ENCODE measurements around the gene DLGAP1.

The DLGAP1 gene

DNA sequence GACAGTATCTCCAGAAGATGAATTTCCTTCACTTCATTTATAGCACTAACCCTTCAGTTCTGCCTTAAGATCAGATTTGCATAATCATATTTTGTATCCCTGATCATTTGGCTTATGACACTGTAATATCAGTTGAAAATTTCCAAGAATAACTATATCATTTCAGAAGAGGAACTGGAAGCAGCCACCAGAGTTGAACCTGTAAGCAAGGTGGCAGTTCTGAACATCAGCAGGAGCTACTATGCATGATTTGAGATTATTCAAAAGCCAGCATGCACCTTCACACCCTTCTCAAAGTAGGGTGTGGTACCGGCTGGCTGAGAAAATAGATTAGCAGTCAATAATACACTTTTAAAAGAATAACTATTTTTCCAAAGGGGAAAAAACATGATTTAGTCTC, 328.2 kb downstream of the DLGAP1 start:
- no peak overlapping the region for H2BK120ac ChIP-seq (ENCODE audit: low read depth, low read length)
- no peak overlapping the region for H3K23ac ChIP-seq (ENCODE audit: low read length)
- H2AK5ac ChIP-seq (ENCODE audit: low read length): no peak overlapping the region
- no peak overlapping the region for H2BK5ac ChIP-seq (ENCODE audit: low read length)
- H4K8ac ChIP-seq (ENCODE audit: low read depth, low read length): no peak overlapping the region
- no peak overlapping the region for H4K5ac ChIP-seq (ENCODE audit: low read length)
- no peak overlapping the region for H3K9ac ChIP-seq (ENCODE audit: low read length)
- no peak for DNase-seq
- no peak overlapping the region for H3K4ac ChIP-seq (ENCODE audit: low read depth, low read length)
- no peak overlapping the region for H3K56ac ChIP-seq (ENCODE audit: low read length)
- peaks cover 3% of the 10 kb centered on the region for H3K4me1 ChIP-seq (ENCODE audit: control insufficient read depth, low read depth, low read length)
- H3K27me3 ChIP-seq (ENCODE audit: insufficient read depth, low read length, poor library complexity): no peaks in the 10 kb centered on the region
- H3K36me3 ChIP-seq (ENCODE audit: control insufficient read depth, insufficient read depth, low read length): no peaks in the 10 kb centered on the region
- H2BK15ac ChIP-seq (replicated peaks; ENCODE audit: low read depth): no peak overlapping the region
- WGBS (ENCODE audit: extremely low coverage, insufficient coverage, low lambda C conversion rate): no CpG with 5 or more reads among the region's 1 CpG
- H3K79me2 ChIP-seq (ENCODE audit: control insufficient read depth, insufficient read depth, low read length): no peaks in the 10 kb centered on the region
- H3K79me1 ChIP-seq (ENCODE audit: low read length): no peaks in the 10 kb centered on the region
- H3K4me3 ChIP-seq (ENCODE audit: low read length): no peak overlapping the region
- H3K18ac ChIP-seq (ENCODE audit: low read length): no peak overlapping the region
- H3K27ac ChIP-seq (ENCODE audit: low read depth, low read length): no peak overlapping the region
- H3K4me2 ChIP-seq (ENCODE audit: low read length): no peak overlapping the region

DNA sequence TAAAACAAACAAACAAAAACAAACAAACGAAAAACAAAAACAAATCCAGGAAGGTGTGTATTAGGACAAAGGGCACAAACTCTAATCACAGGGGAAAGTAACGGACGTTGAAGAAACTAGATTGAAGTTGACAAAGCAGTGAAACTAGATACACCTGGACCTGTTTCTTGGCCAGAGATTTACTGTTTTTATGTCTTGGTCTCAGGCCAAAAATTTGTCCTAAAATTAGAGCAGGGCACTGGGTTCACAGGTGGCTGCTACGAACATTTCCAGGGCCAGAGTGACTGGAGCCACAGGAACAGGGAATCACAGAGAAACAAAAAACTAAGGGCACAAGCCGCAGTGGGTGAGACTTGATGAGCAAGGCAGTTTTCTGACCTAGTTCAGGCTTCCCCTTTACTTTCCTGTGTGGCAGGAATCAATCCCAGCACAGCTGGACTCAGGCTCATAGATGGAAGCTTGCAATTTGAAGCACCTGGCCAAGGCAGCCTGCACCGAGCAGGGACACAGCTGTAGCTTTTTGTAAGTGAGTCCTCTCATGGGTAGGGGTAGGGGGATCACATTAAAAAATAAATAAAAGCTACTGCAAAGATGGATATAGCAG, 329.4 kb downstream of the DLGAP1 start:
- Histone ChIP-seq H2AK5ac (ENCODE audit: low read length) (no peak overlapping the region), H2BK5ac (ENCODE audit: low read length) (no peak overlapping the region), H3K9ac (ENCODE audit: low read length) (no peak overlapping the region), H2BK15ac (replicated peaks; ENCODE audit: low read depth) (no peak overlapping the region), H3K18ac (ENCODE audit: low read length) (no peak overlapping the region), H3K4me2 (ENCODE audit: low read length) (no peak overlapping the region), H3K79me1 (ENCODE audit: low read length) (no peaks in the 10 kb centered on the region), H3K27ac (ENCODE audit: low read depth, low read length) (no peak overlapping the region), H3K27me3 (ENCODE audit: insufficient read depth, low read length, poor library complexity) (no peaks in the 10 kb centered on the region), H3K36me3 (ENCODE audit: control insufficient read depth, insufficient read depth, low read length) (no peaks in the 10 kb centered on the region), H3K56ac (ENCODE audit: low read length) (peak overlapping the region; percentile 17), H4K5ac (ENCODE audit: low read length) (no peak overlapping the region), H3K4me3 (ENCODE audit: low read length) (no peak overlapping the region), H3K4me1 (ENCODE audit: control insufficient read depth, low read depth, low read length) (peaks cover 3% of the 10 kb centered on the region), H4K8ac (ENCODE audit: low read depth, low read length) (no peak overlapping the region), H3K79me2 (ENCODE audit: control insufficient read depth, insufficient read depth, low read length) (no peaks in the 10 kb centered on the region), H2BK120ac (ENCODE audit: low read depth, low read length) (no peak overlapping the region), H3K23ac (ENCODE audit: low read length) (no peak overlapping the region), H3K4ac (ENCODE audit: low read depth, low read length) (no peak overlapping the region)
- no peak for DNase-seq
- WGBS (ENCODE audit: extremely low coverage, insufficient coverage, low lambda C conversion rate): no CpG with 5 or more reads among the region's 6 CpGs

DNA sequence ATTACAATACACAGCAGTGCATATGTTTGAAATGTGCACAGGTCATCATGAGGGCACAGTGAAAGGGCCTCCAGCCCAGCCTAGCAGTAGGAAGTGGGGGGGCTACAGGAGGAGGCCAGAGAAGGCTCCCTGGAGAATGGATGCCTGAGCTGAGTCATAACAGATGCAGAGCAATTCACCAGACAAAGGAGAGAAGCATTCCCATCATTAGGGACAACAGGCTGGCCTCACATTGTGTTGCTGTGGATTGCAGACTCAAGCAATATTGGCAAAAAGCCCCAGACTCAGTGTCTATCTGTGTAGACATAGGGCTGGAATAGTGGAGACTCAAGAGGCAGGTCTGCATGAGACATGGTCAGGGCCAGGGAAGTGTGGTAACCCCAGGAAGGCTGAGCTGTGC, 329.9 kb downstream of the DLGAP1 start:
- Histone ChIP-seq H3K79me2 (ENCODE audit: control insufficient read depth, insufficient read depth, low read length) (no peaks in the 10 kb centered on the region), H3K4ac (ENCODE audit: low read depth, low read length) (no peak overlapping the region), H3K18ac (ENCODE audit: low read length) (no peak overlapping the region), H3K36me3 (ENCODE audit: control insufficient read depth, insufficient read depth, low read length) (no peaks in the 10 kb centered on the region), H3K4me2 (ENCODE audit: low read length) (no peak overlapping the region), H3K4me1 (ENCODE audit: control insufficient read depth, low read depth, low read length) (peaks cover 3% of the 10 kb centered on the region), H2AK5ac (ENCODE audit: low read length) (no peak overlapping the region), H3K56ac (ENCODE audit: low read length) (peak overlapping the region; percentile 17), H4K8ac (ENCODE audit: low read depth, low read length) (no peak overlapping the region), H2BK15ac (replicated peaks; ENCODE audit: low read depth) (no peak overlapping the region), H3K27me3 (ENCODE audit: insufficient read depth, low read length, poor library complexity) (no peaks in the 10 kb centered on the region), H2BK120ac (ENCODE audit: low read depth, low read length) (no peak overlapping the region), H3K9ac (ENCODE audit: low read length) (no peak overlapping the region), H3K23ac (ENCODE audit: low read length) (no peak overlapping the region), H3K4me3 (ENCODE audit: low read length) (no peak overlapping the region), H4K5ac (ENCODE audit: low read length) (no peak overlapping the region), H2BK5ac (ENCODE audit: low read length) (no peak overlapping the region), H3K27ac (ENCODE audit: low read depth, low read length) (no peak overlapping the region), H3K79me1 (ENCODE audit: low read length) (no peaks in the 10 kb centered on the region)
- DNase-seq: peak; percentile 75

- Histone ChIP-seq H3K27me3 (ENCODE audit: insufficient read depth, low read length, poor library complexity) (no peaks in the 10 kb centered on the region), H3K18ac (ENCODE audit: low read length) (no peak overlapping the region), H2BK15ac (replicated peaks; ENCODE audit: low read depth) (no peak overlapping the region), H3K27ac (ENCODE audit: low read depth, low read length) (no peak overlapping the region), H3K23ac (ENCODE audit: low read length) (no peak overlapping the region), H2AK5ac (ENCODE audit: low read length) (no peak overlapping the region), H3K4me2 (ENCODE audit: low read length) (no peak overlapping the region), H4K5ac (ENCODE audit: low read length) (no peak overlapping the region), H2BK5ac (ENCODE audit: low read length) (no peak overlapping the region), H4K8ac (ENCODE audit: low read depth, low read length) (no peak overlapping the region), H2BK120ac (ENCODE audit: low read depth, low read length) (no peak overlapping the region), H3K4me1 (ENCODE audit: control insufficient read depth, low read depth, low read length) (peaks cover 3% of the 10 kb centered on the region), H3K56ac (ENCODE audit: low read length) (no peak overlapping the region), H3K9ac (ENCODE audit: low read length) (no peak overlapping the region), H3K79me2 (ENCODE audit: control insufficient read depth, insufficient read depth, low read length) (no peaks in the 10 kb centered on the region), H3K36me3 (ENCODE audit: control insufficient read depth, insufficient read depth, low read length) (no peaks in the 10 kb centered on the region), H3K4ac (ENCODE audit: low read depth, low read length) (no peak overlapping the region), H3K4me3 (ENCODE audit: low read length) (no peak overlapping the region), H3K79me1 (ENCODE audit: low read length) (no peaks in the 10 kb centered on the region)
- no CpG with 5 or more reads among the region's 1 CpG for WGBS (ENCODE audit: extremely low coverage, insufficient coverage, low lambda C conversion rate)
- DNase-seq: no peak
Observed at GRCh38 chr18:4119813-4120212, 335.3 kb downstream of the DLGAP1 start.

DNA sequence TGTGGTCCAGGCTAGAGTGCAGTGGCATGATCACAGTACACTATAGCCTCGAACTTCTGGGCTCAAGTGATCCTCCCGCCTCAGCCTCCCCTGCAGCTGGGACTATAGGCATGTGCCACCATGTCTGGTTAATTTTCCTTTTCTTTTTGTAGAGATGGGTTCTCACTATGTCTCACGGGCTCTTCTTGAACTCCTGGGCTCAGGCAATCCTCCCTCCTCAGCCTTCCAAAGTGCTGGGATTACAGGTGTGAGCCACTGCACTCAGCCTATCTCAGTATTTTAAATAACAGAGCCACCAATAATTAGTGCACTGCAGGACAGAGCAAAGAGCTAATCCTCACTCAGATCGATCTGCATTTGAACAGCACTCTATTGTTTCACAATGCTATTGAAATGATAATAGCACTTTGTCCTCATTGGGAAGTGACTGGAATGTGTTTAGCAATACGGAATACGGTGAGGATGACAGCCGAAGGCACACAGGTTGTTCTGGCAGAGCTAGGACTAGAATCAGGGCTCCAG, 335.9 kb downstream of the DLGAP1 start:
- Histone ChIP-seq H3K27ac (ENCODE audit: low read depth, low read length) (no peak overlapping the region), H3K36me3 (ENCODE audit: control insufficient read depth, insufficient read depth, low read length) (no peaks in the 10 kb centered on the region), H3K27me3 (ENCODE audit: insufficient read depth, low read length, poor library complexity) (no peaks in the 10 kb centered on the region), H3K4me1 (ENCODE audit: control insufficient read depth, low read depth, low read length) (peaks cover 3% of the 10 kb centered on the region), H3K4ac (ENCODE audit: low read depth, low read length) (no peak overlapping the region), H2BK5ac (ENCODE audit: low read length) (no peak overlapping the region), H3K23ac (ENCODE audit: low read length) (no peak overlapping the region), H2AK5ac (ENCODE audit: low read length) (no peak overlapping the region), H4K5ac (ENCODE audit: low read length) (no peak overlapping the region), H2BK15ac (replicated peaks; ENCODE audit: low read depth) (no peak overlapping the region), H3K56ac (ENCODE audit: low read length) (no peak overlapping the region), H3K4me2 (ENCODE audit: low read length) (no peak overlapping the region), H3K18ac (ENCODE audit: low read length) (no peak overlapping the region), H2BK120ac (ENCODE audit: low read depth, low read length) (no peak overlapping the region), H3K79me1 (ENCODE audit: low read length) (no peaks in the 10 kb centered on the region), H3K9ac (ENCODE audit: low read length) (no peak overlapping the region), H3K4me3 (ENCODE audit: low read length) (no peak overlapping the region), H3K79me2 (ENCODE audit: control insufficient read depth, insufficient read depth, low read length) (no peaks in the 10 kb centered on the region), H4K8ac (ENCODE audit: low read depth, low read length) (no peak overlapping the region)
- no CpG with 5 or more reads among the region's 7 CpGs for WGBS (ENCODE audit: extremely low coverage, insufficient coverage, low lambda C conversion rate)
- DNase-seq: peak; percentile 79

DNA sequence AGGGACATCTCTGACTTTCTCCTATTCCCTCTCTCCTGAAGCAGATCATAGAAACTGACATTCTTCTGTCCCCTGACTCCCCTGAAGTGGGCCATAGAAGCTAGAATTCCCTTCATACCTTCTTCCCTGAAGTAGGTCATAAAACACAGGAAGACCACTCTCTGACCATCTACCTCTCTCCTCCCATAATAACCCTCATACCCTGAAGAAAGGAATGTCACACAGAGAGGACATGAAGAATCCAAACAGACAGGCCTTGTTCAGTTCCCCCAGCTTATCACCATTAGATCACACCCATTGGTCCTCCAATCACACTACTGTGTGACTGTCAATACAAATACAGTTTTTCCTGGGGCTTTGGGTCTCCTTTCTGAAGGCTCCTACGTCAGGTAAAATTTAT, 347.1 kb downstream of the DLGAP1 start:
- Histone ChIP-seq H4K5ac (ENCODE audit: low read length) (no peak overlapping the region), H3K27me3 (ENCODE audit: insufficient read depth, low read length, poor library complexity) (no peaks in the 10 kb centered on the region), H3K4me1 (ENCODE audit: control insufficient read depth, low read depth, low read length) (no peaks in the 10 kb centered on the region), H3K56ac (ENCODE audit: low read length) (no peak overlapping the region), H2BK120ac (ENCODE audit: low read depth, low read length) (no peak overlapping the region), H3K4me3 (ENCODE audit: low read length) (no peak overlapping the region), H3K4ac (ENCODE audit: low read depth, low read length) (no peak overlapping the region), H3K9ac (ENCODE audit: low read length) (no peak overlapping the region), H3K18ac (ENCODE audit: low read length) (no peak overlapping the region), H2BK5ac (ENCODE audit: low read length) (no peak overlapping the region), H4K8ac (ENCODE audit: low read depth, low read length) (no peak overlapping the region), H3K79me2 (ENCODE audit: control insufficient read depth, insufficient read depth, low read length) (no peaks in the 10 kb centered on the region), H3K27ac (ENCODE audit: low read depth, low read length) (no peak overlapping the region), H3K23ac (ENCODE audit: low read length) (no peak overlapping the region), H2AK5ac (ENCODE audit: low read length) (no peak overlapping the region), H2BK15ac (replicated peaks; ENCODE audit: low read depth) (no peak overlapping the region), H3K79me1 (ENCODE audit: low read length) (no peaks in the 10 kb centered on the region), H3K36me3 (ENCODE audit: control insufficient read depth, insufficient read depth, low read length) (no peaks in the 10 kb centered on the region), H3K4me2 (ENCODE audit: low read length) (no peak overlapping the region)
- DNase-seq: peak; percentile 74
- no CpG with 5 or more reads among the region's 1 CpG for WGBS (ENCODE audit: extremely low coverage, insufficient coverage, low lambda C conversion rate)
